HG03558 (cell line): Measurements from ENCODE around the gene SLC44A1.
A peak's percentile ranks its signal among the peaks of the same experiment; 100 is the strongest.

Experiments
- ATAC-seq: cut with Tn5 transposase; IDR thresholded peaks from one replicate; pipeline ENCODE4 v1.9.1; 2021; ENCODE audit warnings: moderate number of reproducible peaks; ENCODE audit not compliant: unreplicated experiment; ENCODE audit errors: extremely low read depth

The SLC44A1 gene

GRCh38 chr9:105296445-105296844, 52.0 kb downstream of the SLC44A1 start:
- ATAC-seq, result no peak

GRCh38 chr9:105296877-105297287, 52.4 kb downstream of the SLC44A1 start:
- ATAC-seq, result no peak

GRCh38 chr9:105297442-105298075, 53.1 kb downstream of the SLC44A1 start:
- ATAC-seq, result no peak

GRCh38 chr9:105299190-105299854, 54.9 kb downstream of the SLC44A1 start:
- no peak for ATAC-seq

GRCh38 chr9:105302728-105303127, 58.3 kb downstream of the SLC44A1 start:
- no peak for ATAC-seq

GRCh38 chr9:105305856-105306255, 61.4 kb downstream of the SLC44A1 start:
- ATAC-seq, result no peak

GRCh38 chr9:105306351-105307140, 62.1 kb downstream of the SLC44A1 start:
- peak; percentile 32 for ATAC-seq

- no peak for ATAC-seq
These were observed 63.2 kb downstream of the SLC44A1 start for GRCh38 chr9:105307591-105308130.

GRCh38 chr9:105308461-105309341, 64.2 kb downstream of the SLC44A1 start:
- ATAC-seq, result no peak

- no peak for ATAC-seq
These were observed 65.1 kb downstream of the SLC44A1 start for GRCh38 chr9:105309531-105309931.

GRCh38 chr9:105311306-105311705, 66.9 kb downstream of the SLC44A1 start:
- ATAC-seq, result no peak

GRCh38 chr9:105313238-105313637, 68.8 kb downstream of the SLC44A1 start:
- no peak for ATAC-seq

GRCh38 chr9:105316703-105317102, 72.3 kb downstream of the SLC44A1 start:
- ATAC-seq, result no peak

- peak; percentile 48 for ATAC-seq
These were observed 74.3 kb downstream of the SLC44A1 start for GRCh38 chr9:105318729-105319191.

- no peak for ATAC-seq
These were observed 74.9 kb downstream of the SLC44A1 start for GRCh38 chr9:105319202-105319813.

- ATAC-seq, result no peak
These were observed 76.1 kb downstream of the SLC44A1 start for GRCh38 chr9:105320568-105320967.

- no peak for ATAC-seq
These were observed 83.8 kb downstream of the SLC44A1 start for GRCh38 chr9:105328296-105328695.

- ATAC-seq, result no peak
These were observed 84.6 kb downstream of the SLC44A1 start for GRCh38 chr9:105328872-105329718.

- no peak for ATAC-seq
These were observed 85.2 kb downstream of the SLC44A1 start for GRCh38 chr9:105329719-105330062.
